Esophagus (tissue), 2 donors: Measurements from ENCODE around the gene IGFBPL1. TPM values are rescaled to one million over a fixed set of nuclear protein-coding genes. Genes with fewer than 3 reads are reported as not detected.
"Not testable (repeated sequence)": the region's sequence is repeated elsewhere in the genome, so short reads cannot be mapped to it uniquely, and the experiment has no call there.

Source experiments
- H3K27ac ChIP-seq, 2 donors: one replicate each; pipeline ENCODE4 v1.5.1; 2013; ENCODE audit warnings: low read depth in 2 of 2, mild to moderate bottlenecking in 2 of 2, inconsistent platforms in 1 of 2, low read length in 1 of 2, moderate library complexity in 1 of 2
- H3K27me3 ChIP-seq, 2 donors: one replicate each; pipeline ENCODE4 v1.6.1; 2013; ENCODE audit warnings: low read length in 2 of 2, control low read depth in 1 of 2, mild to moderate bottlenecking in 1 of 2; ENCODE audit not compliant: insufficient read depth in 2 of 2, control insufficient read depth in 1 of 2
- H3K36me3 ChIP-seq, 2 donors: one replicate each; pipeline ENCODE4 v1.6.1; 2013; ENCODE audit warnings: low read length in 1 of 2; ENCODE audit not compliant: control insufficient read depth in 2 of 2, insufficient read depth in 2 of 2
- H3K4me1 ChIP-seq, 2 donors: one replicate each; pipeline ENCODE4 v1.6.1; 2013; ENCODE audit warnings: low read length in 1 of 2; ENCODE audit not compliant: control insufficient read depth in 2 of 2, insufficient read depth in 2 of 2
- H3K4me3 ChIP-seq, 2 donors: one replicate each; pipeline ENCODE4 v1.5.1; 2013; ENCODE audit warnings: low read length in 2 of 2, mild to moderate bottlenecking in 2 of 2, low read depth in 1 of 2, moderate library complexity in 1 of 2
- H3K9me3 ChIP-seq, 2 donors: one replicate each; pipeline ENCODE4 v1.6.1; 2013; ENCODE audit warnings: mild to moderate bottlenecking in 2 of 2, low read depth in 1 of 2, low read length in 1 of 2, moderate library complexity in 1 of 2; ENCODE audit not compliant: control insufficient read depth in 2 of 2, insufficient read depth in 1 of 2
- WGBS, 2 donors: extraction: QIAGEN DNeasy Blood & Tissue Kit; methylation state at CpG; one replicate each; pipeline ENCODE4 v1.1.7; 2013; 5-methylcytosine and 5-hydroxymethylcytosine counted together
- polyA plus RNA-seq, 2 donors: library from polyadenylated mRNA; stranded (reverse); fragments of 200-250 nt; gene quantifications; one replicate each; pipeline ENCODE4 v1.2.3, GENCODE V29; 2013
- donor health status: healthy with polysubstance abuse.
- donor health status: Bipolar disorder and iron deficiency.

IGFBPL1 gene
- polyA plus RNA-seq, 2 donors: 0.02 TPM; not detected in 1

DNA sequence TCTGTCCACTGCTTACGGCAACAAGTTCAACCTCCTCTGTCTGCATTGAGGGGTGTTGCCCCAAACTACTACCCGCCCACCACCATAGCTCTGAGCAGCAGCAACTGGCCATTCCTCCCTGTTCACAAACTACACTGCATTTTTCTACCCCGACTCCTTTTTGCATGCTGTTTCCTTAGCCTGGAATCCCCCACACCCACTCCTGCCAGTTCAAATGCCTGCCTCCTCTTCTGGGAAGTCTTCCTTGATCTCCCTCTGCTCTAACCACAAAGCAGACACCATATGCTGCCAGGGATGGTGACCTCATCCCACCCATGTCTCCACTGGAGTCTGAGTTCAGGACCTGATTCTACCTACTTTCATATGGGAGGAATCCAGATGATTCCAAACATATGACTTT, 18.5 kb downstream of the IGFBPL1 start:
- Histone ChIP-seq H3K27ac (no peak overlapping the region), H3K36me3 (no peaks in the 10 kb centered on the region), H3K9me3 (no peaks in the 10 kb centered on the region), H3K27me3 (peaks cover 0 to 6% of the 10 kb centered on the region in 2 donors), H3K4me3 (no peak overlapping the region), H3K4me1 (no peaks in the 10 kb centered on the region)
- 66 to 73% methylated on average over 3 of the region's 3 CpGs for WGBS, 2 donors

DNA sequence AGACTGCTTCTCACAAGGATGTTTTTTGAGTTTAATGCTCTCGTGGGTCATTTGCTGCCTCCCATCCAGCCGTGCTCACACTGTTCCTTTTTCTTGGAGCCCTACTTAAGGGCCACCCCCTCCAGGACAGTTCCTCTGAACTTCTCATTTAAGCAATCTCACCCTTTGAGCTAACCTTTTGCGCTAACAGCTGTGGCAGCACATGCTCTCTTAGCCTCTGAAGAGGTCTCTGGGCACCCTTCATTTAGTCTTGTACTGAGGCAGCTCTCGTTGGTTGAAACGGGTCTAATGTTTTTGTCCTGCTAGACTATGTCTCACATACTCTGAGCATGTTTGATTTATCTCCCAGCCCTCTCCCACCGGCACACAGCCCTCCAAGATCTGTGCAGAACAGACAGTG, 19.9 kb downstream of the IGFBPL1 start:
- 59 to 60% methylated on average over 6 of the region's 6 CpGs for WGBS, 2 donors
- Histone ChIP-seq H3K36me3 (no peaks in the 10 kb centered on the region), H3K4me1 (peaks cover 0 to 2% of the 10 kb centered on the region in 2 donors)

DNA sequence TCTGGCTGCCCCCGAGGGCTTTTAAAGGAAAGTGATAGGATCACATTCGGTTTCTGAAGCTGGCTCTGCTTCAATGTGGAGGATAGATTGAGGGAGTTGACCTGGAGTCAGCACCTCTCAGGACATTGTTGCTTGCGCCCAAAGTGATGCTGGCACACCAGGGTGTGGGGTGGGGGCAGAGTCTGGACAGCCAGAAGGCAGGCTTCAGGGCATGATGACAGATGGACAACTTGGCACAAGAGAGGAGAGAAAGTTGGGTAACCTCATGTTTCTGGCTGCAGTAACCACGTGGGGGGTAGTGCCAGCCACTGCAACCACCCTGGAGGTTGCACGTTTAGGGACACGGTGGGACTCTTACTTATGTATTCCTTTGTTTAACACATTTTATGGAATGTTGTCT, 22.3 kb downstream of the IGFBPL1 start:
- no peak overlapping the region for H3K27ac ChIP-seq
- H3K4me1 ChIP-seq: peaks cover 0 to 2% of the 10 kb centered on the region in 2 donors
- peaks cover 0 to 6% of the 10 kb centered on the region in 2 donors for H3K27me3 ChIP-seq
- H3K9me3 ChIP-seq: no peaks in the 10 kb centered on the region
- WGBS, 2 donors: 70 to 73% methylated on average over 6 of the region's 6 CpGs
- H3K4me3 ChIP-seq: no peak overlapping the region
- H3K36me3 ChIP-seq: no peaks in the 10 kb centered on the region

More for the DNA sequence above, 19.9 kb downstream of the IGFBPL1 start:
- Histone ChIP-seq H3K4me3 (no peak overlapping the region), H3K9me3 (no peaks in the 10 kb centered on the region), H3K27ac (no peak overlapping the region), H3K27me3 (peaks cover 0 to 6% of the 10 kb centered on the region in 2 donors)

DNA sequence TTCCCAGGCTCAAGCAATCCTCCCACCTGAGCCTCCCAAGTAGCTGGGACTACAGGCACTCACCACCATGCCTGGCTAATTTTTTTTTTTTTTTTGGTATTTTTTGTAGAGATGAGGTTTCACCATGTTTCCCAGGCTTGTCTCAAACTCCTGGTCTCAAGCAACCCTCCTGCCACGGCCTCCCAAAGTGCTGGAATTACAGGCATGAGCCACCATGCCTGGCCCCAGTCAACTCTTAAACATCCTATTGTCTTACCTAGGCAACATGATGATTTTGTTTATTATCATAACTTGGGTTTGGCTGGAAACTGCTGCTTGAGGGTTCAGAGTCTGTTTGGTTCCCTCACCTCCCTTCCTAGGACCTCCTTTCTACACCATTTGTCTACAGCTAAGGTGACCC, 25.1 kb downstream of the IGFBPL1 start:
- not testable (repeated sequence) for H3K4me3 ChIP-seq, H3K9me3 ChIP-seq, H3K27ac ChIP-seq, H3K4me1 ChIP-seq, H3K27me3 ChIP-seq
- 60 to 83% methylated on average over 1 of the region's 1 CpG for WGBS, 2 donors
- peaks cover 0 to 11% of the 10 kb centered on the region in 2 donors for H3K36me3 ChIP-seq

DNA sequence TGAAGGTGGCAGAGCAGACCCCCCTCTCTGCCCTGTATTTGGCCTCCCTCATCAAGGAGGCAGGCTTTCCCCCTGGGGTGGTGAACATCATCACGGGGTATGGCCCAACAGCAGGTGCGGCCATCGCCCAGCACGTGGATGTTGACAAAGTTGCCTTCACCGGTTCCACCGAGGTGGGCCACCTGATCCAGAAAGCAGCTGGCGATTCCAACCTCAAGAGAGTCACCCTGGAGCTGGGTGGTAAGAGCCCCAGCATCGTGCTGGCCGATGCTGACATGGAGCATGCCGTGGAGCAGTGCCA, 27.9 kb downstream of the IGFBPL1 start:
- H3K36me3 ChIP-seq: peaks cover 0 to 11% of the 10 kb centered on the region in 2 donors
- H3K9me3 ChIP-seq: no peaks in the 10 kb centered on the region
- H3K4me3 ChIP-seq: no peak overlapping the region
- H3K4me1 ChIP-seq: peaks cover 1 to 2% of the 10 kb centered on the region in 2 donors
- no peaks in the 10 kb centered on the region for H3K27me3 ChIP-seq
- WGBS, 2 donors: 87 to 88% methylated on average over 10 of the region's 10 CpGs
- no peak overlapping the region for H3K27ac ChIP-seq

DNA sequence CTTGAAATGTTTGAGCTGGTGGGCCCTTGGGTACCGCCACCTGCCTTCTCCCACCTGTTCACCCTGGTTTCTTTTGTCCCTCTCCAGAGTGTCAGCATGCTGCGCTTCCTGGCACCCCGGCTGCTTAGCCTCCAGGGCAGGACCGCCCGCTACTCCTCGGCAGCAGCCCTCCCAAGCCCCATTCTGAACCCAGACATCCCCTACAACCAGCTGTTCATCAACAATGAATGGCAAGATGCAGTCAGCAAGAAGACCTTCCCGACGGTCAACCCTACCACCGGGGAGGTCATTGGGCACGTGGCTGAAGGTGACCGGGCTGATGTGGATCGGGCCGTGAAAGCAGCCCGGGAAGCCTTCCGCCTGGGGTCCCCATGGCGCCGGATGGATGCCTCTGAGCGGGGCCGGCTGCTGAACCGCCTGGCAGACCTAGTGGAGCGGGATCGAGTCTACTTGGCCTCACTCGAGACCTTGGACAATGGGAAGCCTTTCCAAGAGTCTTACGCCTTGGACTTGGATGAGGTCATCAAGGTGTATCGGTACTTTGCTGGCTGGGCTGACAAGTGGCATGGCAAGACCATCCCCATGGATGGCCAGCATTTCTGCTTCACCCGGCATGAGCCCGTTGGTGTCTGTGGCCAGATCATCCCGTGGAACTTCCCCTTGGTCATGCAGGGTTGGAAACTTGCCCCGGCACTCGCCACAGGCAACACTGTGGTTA, 28.4 kb downstream of the IGFBPL1 start:
- Histone ChIP-seq H3K36me3 (peaks cover 0 to 11% of the 10 kb centered on the region in 2 donors), H3K9me3 (no peaks in the 10 kb centered on the region), H3K4me1 (peaks cover 2 to 3% of the 10 kb centered on the region in 2 donors), H3K27me3 (no peaks in the 10 kb centered on the region), H3K27ac (no peak overlapping the region), H3K4me3 (no peak overlapping the region)
- WGBS, 2 donors: 95 to 96% methylated on average over 29 to 30 of the region's 30 CpGs

DNA sequence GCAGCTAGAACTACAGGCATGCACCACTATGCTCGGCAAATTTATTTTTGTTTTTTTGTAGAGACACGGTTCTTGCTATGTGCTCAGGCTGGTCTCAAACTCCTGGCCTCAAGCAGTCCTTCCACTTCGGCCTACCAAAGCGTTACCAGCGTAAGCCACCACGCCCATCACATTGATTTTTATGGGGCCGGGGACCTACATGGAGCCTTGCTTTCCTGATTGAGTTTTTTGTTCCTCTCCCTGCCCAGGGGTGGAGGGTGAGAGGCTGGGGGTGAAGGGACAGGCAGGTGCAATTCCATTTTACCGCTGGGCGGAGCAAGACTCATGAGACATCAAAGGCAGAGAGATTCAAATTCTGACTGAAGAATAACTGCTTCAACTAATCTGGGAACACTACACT, 29.8 kb downstream of the IGFBPL1 start:
- Histone ChIP-seq H3K4me3 (no peak overlapping the region), H3K4me1 (peaks cover 0 to 3% of the 10 kb centered on the region in 2 donors), H3K9me3 (no peaks in the 10 kb centered on the region), H3K36me3 (peaks cover 0 to 11% of the 10 kb centered on the region in 2 donors), H3K27me3 (no peaks in the 10 kb centered on the region), H3K27ac (no peak overlapping the region)
- WGBS, 2 donors: 82 to 83% methylated on average over 9 of the region's 9 CpGs

DNA sequence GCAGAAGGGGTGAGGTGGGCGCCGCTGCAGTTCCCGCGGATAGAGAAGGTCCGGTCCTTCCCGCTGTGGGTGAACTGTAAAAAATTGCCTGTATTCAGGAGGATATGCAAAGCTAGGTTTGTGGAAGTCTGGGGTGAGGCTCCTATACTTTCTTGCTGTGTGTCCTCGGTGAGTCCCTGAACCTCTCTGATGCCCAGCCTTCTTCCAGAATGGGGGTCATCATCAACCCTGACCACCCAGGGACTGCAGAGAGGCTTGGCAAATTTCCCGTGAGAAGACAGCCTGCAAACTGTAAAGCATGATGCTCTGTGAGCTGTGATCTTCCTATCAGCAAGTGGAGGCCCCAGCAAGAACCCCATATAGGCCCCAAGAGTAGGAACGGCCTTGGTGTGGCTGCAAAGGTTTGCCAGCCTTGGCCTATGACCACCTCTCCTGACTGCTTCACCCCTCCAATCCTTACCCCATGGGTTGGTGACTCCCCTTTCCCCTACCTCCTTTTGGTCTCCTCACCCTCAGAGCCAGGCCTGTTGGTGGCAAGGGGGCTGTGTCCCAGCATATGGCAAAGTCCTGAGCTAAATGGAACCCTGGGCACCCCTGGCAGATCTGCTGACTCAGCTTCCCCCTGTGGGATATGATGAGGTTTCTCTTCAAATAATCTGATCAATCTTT, 31.0 kb downstream of the IGFBPL1 start:
- no peaks in the 10 kb centered on the region for H3K27me3 ChIP-seq
- peak overlapping the region; percentile 57 to 80 for H3K27ac ChIP-seq
- no peaks in the 10 kb centered on the region for H3K9me3 ChIP-seq
- H3K36me3 ChIP-seq: peaks cover 0 to 11% of the 10 kb centered on the region in 2 donors
- peaks cover 0 to 3% of the 10 kb centered on the region in 2 donors for H3K4me1 ChIP-seq
- 10 to 15% methylated on average over 9 of the region's 9 CpGs for WGBS, 2 donors
- H3K4me3 ChIP-seq: peak overlapping the region; percentile 65 to 75

DNA sequence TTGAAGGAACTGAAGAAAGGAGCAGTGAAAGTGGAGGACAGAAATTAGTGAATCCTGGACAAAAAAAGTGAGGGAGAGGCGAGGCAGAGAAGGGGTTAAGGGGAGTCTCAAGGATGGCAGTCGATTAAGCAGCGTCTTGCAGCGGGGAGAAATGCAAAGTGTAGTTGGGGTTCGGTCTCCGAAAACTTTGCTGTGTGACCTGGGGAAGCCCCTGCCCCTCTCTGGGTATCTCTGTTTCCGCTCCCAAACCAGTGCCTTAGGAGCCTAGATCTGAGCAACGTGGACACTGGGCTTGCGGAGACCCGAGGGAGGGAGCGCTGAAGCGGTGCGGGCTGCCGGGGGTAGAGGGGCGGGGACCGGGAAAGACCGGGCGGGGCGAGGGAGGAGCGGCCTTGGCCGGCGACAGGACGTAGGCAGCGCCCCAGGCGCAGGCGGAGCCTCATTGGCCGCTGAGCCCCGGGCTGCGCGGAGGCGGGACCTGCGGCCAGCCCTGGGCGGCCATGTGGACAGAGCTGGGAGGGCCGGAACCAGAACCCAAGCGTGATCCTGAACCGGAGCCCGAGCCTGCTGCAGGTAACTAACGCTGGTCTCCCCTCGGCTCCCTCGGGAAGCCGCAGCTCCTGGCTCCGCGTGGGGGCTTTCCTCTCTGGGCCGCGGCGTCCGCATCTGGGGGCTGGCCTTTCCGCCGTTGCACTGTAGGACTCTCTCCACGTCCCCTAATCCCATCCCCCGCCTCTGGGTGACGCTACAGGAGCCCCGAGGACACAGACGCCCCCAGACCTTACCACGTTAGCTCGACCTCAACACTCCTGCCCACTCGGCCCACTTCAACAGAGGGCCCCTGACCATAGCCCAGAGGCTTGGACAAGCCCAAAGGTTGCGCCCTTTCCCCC, 31.8 kb downstream of the IGFBPL1 start, which contains the start of gene ALDH1B1:
TSS of gene ALDH1B1 (plus strand) at position 468 of the 893 bp plus-strand sequence. CDS start 3,047 bp downstream, outside the sequence.
- Histone ChIP-seq H3K27me3 (no peaks in the 10 kb centered on the region), H3K4me1 (peaks cover 0 to 3% of the 10 kb centered on the region in 2 donors), H3K4me3 (peak within 1 kb of the TSS; percentile 65 to 75), H3K9me3 (no peaks in the 10 kb centered on the region), H3K27ac (peak within 1 kb of the TSS; percentile 57 to 80), H3K36me3 (peaks cover 0 to 11% of the 10 kb centered on the region in 2 donors)
- WGBS, 2 donors: 0 to 1% methylated on average over 55 to 58 of the region's 58 CpGs
